ENCODE results near the gene SLC16A3.

GRCh38 chr17:82253179-82253544, 24.3 kb downstream of the SLC16A3 start:
- TF ChIP-seq CREB1 (IDR thresholded peaks at IDR 0.05) (no peak), CREB1 (CRISPR knock-in tag; IDR thresholded peaks at IDR 0.05) (no peak), SP1 (CRISPR knock-in tag; IDR thresholded peaks at IDR 0.05) (no peak), ZBTB11 (CRISPR knock-in tag; IDR thresholded peaks at IDR 0.05) (no peak), CHD2 (IDR thresholded peaks at IDR 0.05; ENCODE audit: low read depth, low read length) (no peak), MTA1 (IDR thresholded peaks at IDR 0.05; ENCODE audit: borderline replicate concordance) (no peak), BRD4 (IDR thresholded peaks at IDR 0.05) (no peak), TOE1 (IDR thresholded peaks at IDR 0.05; ENCODE audit: borderline replicate concordance) (no peak), TOE1 (CRISPR knock-in tag; IDR thresholded peaks at IDR 0.05; ENCODE audit: borderline replicate concordance, low read depth) (no peak), HCFC1 (IDR thresholded peaks at IDR 0.05; ENCODE audit: low read depth, low read length) (no peak), CBX5 (IDR thresholded peaks at IDR 0.05; ENCODE audit: borderline replicate concordance, low read depth) (no peak), MAX (CRISPR knock-in tag; IDR thresholded peaks at IDR 0.05) (no peak)
- TF ChIP-seq, protein P1, sequence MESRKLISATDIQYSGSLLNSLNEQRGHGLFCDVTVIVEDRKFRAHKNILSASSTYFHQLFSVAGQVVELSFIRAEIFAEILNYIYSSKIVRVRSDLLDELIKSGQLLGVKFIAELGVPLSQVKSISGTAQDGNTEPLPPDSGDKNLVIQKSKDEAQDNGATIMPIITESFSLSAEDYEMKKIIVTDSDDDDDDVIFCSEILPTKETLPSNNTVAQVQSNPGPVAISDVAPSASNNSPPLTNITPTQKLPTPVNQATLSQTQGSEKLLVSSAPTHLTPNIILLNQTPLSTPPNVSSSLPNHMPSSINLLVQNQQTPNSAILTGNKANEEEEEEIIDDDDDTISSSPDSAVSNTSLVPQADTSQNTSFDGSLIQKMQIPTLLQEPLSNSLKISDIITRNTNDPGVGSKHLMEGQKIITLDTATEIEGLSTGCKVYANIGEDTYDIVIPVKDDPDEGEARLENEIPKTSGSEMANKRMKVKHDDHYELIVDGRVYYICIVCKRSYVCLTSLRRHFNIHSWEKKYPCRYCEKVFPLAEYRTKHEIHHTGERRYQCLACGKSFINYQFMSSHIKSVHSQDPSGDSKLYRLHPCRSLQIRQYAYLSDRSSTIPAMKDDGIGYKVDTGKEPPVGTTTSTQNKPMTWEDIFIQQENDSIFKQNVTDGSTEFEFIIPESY (CRISPR knock-in tag; IDR thresholded peaks at IDR 0.05): no peak
- TF ChIP-seq, protein P2, sequence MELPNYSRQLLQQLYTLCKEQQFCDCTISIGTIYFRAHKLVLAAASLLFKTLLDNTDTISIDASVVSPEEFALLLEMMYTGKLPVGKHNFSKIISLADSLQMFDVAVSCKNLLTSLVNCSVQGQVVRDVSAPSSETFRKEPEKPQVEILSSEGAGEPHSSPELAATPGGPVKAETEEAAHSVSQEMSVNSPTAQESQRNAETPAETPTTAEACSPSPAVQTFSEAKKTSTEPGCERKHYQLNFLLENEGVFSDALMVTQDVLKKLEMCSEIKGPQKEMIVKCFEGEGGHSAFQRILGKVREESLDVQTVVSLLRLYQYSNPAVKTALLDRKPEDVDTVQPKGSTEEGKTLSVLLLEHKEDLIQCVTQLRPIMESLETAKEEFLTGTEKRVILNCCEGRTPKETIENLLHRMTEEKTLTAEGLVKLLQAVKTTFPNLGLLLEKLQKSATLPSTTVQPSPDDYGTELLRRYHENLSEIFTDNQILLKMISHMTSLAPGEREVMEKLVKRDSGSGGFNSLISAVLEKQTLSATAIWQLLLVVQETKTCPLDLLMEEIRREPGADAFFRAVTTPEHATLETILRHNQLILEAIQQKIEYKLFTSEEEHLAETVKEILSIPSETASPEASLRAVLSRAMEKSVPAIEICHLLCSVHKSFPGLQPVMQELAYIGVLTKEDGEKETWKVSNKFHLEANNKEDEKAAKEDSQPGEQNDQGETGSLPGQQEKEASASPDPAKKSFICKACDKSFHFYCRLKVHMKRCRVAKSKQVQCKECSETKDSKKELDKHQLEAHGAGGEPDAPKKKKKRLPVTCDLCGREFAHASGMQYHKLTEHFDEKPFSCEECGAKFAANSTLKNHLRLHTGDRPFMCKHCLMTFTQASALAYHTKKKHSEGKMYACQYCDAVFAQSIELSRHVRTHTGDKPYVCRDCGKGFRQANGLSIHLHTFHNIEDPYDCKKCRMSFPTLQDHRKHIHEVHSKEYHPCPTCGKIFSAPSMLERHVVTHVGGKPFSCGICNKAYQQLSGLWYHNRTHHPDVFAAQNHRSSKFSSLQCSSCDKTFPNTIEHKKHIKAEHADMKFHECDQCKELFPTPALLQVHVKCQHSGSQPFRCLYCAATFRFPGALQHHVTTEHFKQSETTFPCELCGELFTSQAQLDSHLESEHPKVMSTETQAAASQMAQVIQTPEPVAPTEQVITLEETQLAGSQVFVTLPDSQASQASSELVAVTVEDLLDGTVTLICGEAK (IDR thresholded peaks at IDR 0.05): no peak
- TF ChIP-seq, protein P2 (CRISPR knock-in tag; IDR thresholded peaks at IDR 0.05): no peak
- TF ChIP-seq, protein P3, sequence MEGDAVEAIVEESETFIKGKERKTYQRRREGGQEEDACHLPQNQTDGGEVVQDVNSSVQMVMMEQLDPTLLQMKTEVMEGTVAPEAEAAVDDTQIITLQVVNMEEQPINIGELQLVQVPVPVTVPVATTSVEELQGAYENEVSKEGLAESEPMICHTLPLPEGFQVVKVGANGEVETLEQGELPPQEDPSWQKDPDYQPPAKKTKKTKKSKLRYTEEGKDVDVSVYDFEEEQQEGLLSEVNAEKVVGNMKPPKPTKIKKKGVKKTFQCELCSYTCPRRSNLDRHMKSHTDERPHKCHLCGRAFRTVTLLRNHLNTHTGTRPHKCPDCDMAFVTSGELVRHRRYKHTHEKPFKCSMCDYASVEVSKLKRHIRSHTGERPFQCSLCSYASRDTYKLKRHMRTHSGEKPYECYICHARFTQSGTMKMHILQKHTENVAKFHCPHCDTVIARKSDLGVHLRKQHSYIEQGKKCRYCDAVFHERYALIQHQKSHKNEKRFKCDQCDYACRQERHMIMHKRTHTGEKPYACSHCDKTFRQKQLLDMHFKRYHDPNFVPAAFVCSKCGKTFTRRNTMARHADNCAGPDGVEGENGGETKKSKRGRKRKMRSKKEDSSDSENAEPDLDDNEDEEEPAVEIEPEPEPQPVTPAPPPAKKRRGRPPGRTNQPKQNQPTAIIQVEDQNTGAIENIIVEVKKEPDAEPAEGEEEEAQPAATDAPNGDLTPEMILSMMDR (IDR thresholded peaks at IDR 0.05 in 2 of 3, conservative IDR thresholded peaks at IDR 0.05 in 1 of 3; ENCODE audit: insufficient read depth in 2 of 3, low read depth in 1 of 3, low read length in 3 of 3): no peak
